HG02981 (cell line): ENCODE data around the gene INHBC.
A peak's percentile ranks its signal among the peaks of the same experiment; 100 is the strongest.

ENCODE experiments used
- ATAC-seq: cut with Tn5 transposase; IDR thresholded peaks from one replicate; pipeline ENCODE4 v1.9.1; 2021; ENCODE audit warnings: mild to moderate bottlenecking, moderate library complexity; ENCODE audit not compliant: unreplicated experiment

The INHBC gene

DNA sequence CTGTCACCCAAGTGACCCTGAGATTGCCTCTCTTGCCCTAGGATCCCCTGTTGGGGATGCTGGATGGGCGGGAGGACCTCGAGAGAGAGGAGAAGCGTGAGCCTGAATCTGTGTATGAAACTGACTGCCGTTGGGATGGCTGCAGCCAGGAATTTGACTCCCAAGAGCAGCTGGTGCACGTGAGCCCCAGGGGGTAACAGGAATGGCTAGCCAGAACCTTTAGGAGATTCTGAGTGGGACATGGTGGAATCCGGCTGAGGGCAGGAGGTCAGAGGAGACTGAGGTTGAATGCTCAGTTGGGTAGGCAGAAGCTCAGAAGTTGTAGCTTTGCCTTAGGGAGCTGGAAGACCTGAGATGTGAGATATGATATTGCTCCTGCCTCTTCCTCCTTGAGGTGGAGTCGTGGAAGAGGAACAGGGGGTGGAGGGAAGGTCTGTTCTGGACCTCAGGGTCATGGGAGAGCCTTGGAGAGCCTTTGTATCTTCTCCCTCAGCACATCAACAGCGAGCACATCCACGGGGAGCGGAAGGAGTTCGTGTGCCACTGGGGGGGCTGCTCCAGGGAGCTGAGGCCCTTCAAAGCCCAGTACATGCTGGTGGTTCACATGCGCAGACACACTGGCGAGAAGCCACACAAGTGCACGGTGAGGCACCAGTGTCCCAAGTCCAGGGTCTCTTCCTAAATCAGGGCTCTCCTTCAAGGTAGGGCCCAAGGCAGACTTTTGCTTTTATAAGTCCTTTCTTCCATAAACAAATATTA is 31.3 kb downstream of the INHBC start:
- no peak for ATAC-seq

DNA sequence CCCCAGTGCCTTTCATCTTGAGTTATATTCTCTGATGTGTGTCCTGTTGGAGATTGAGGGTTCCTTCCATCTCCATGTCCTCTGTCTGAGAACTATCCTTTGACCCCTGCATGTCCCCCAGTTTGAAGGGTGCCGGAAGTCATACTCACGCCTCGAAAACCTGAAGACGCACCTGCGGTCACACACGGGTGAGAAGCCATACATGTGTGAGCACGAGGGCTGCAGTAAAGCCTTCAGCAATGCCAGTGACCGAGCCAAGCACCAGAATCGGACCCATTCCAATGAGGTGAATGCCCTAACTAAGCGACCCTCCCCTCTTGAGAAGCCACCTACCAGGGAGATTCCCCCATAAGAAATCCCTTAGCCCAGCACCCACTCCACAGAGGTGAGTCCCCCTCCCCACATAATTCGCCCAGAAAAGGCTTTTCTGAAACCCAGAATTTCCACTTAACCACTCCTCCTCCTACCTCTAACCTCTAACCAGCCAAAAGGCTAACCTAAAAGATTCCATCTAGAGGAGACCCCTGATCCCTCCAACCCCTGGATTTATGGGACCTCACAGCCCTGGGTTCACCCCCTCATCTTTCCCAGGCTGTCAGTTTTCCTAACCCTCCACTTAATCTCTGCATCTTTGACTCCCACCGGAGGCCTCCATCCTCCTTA is 32.8 kb downstream of the INHBC start:
- ATAC-seq: no peak

DNA sequence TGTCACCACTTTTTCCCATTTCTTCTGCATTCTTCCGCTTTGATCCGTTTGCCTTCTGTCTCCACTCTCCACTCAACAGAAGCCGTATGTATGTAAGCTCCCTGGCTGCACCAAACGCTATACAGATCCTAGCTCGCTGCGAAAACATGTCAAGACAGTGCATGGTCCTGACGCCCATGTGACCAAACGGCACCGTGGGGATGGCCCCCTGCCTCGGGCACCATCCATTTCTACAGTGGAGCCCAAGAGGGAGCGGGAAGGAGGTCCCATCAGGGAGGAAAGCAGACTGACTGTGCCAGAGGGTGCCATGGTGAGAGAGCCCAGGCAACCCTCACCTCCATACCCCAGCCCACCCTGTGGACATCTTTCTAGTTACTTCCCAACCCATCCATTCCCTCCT is 33.3 kb downstream of the INHBC start:
- ATAC-seq: no peak

DNA sequence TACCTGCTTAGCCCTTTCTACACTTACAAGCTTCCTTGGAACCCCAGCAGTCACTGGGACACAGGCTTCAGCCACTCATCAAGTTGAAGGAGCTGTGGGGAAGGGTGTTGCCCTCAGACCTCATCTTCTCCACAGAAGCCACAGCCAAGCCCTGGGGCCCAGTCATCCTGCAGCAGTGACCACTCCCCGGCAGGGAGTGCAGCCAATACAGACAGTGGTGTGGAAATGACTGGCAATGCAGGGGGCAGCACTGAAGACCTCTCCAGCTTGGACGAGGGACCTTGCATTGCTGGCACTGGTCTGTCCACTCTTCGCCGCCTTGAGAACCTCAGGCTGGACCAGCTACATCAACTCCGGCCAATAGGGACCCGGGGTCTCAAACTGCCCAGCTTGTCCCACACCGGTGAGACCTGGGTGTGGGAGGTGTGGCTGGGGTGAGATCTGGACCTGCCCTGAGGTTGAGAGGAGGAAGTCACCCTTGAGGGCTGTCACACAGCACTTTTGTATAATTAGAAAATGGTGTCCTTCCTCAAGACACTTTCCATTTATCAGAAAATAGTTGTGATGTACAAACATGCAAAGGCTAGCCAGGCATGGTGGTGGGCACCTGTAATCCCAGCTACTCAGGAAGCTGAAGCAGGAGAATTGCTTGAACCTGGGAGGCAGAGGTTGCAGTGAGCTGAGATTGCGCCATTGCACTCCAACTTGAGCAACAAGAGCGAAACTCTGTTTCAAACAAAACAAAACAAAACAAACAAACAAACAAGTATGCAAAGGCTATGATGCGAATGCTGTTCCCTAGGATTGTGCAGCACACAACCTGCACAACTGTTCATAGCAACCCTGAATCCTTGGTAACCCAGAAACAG is 34.9 kb downstream of the INHBC start:
- ATAC-seq: no peak

DNA sequence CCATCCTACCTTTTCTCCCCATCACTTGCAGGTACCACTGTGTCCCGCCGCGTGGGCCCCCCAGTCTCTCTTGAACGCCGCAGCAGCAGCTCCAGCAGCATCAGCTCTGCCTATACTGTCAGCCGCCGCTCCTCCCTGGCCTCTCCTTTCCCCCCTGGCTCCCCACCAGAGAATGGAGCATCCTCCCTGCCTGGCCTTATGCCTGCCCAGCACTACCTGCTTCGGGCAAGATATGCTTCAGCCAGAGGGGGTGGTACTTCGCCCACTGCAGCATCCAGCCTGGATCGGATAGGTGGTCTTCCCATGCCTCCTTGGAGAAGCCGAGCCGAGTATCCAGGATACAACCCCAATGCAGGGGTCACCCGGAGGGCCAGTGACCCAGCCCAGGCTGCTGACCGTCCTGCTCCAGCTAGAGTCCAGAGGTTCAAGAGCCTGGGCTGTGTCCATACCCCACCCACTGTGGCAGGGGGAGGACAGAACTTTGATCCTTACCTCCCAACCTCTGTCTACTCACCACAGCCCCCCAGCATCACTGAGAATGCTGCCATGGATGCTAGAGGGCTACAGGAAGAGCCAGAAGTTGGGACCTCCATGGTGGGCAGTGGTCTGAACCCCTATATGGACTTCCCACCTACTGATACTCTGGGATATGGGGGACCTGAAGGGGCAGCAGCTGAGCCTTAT is 35.8 kb downstream of the INHBC start:
- no peak for ATAC-seq

DNA sequence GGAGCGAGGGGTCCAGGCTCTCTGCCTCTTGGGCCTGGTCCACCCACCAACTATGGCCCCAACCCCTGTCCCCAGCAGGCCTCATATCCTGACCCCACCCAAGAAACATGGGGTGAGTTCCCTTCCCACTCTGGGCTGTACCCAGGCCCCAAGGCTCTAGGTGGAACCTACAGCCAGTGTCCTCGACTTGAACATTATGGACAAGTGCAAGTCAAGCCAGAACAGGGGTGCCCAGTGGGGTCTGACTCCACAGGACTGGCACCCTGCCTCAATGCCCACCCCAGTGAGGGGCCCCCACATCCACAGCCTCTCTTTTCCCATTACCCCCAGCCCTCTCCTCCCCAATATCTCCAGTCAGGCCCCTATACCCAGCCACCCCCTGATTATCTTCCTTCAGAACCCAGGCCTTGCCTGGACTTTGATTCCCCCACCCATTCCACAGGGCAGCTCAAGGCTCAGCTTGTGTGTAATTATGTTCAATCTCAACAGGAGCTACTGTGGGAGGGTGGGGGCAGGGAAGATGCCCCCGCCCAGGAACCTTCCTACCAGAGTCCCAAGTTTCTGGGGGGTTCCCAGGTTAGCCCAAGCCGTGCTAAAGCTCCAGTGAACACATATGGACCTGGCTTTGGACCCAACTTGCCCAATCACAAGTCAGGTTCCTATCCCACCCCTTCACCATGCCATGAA is 36.5 kb downstream of the INHBC start:
- no peak for ATAC-seq

DNA sequence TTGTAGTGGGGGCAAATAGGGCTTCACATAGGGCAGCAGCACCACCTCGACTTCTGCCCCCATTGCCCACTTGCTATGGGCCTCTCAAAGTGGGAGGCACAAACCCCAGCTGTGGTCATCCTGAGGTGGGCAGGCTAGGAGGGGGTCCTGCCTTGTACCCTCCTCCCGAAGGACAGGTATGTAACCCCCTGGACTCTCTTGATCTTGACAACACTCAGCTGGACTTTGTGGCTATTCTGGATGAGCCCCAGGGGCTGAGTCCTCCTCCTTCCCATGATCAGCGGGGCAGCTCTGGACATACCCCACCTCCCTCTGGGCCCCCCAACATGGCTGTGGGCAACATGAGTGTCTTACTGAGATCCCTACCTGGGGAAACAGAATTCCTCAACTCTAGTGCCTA is 37.1 kb downstream of the INHBC start:
- no peak for ATAC-seq

DNA sequence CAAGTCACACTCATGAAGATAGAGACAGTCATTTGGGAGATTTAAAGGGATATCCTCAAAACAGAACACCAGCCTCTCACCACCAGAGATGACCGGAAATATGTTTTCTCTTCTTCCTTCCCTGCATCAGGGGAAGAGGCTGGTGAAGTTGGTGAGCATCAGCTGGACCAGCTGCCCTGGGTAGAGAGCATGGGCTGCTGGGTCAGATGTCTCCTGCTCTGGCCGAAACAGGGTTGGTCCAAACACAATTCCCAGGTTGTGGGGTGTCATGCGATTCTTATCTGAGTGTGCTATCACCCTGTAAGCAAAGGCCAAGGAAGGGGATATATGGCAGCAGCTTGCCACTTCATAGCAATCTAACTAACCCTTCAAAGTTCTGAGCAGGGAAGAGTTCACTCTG is 37.8 kb downstream of the INHBC start:
- ATAC-seq: no peak

DNA sequence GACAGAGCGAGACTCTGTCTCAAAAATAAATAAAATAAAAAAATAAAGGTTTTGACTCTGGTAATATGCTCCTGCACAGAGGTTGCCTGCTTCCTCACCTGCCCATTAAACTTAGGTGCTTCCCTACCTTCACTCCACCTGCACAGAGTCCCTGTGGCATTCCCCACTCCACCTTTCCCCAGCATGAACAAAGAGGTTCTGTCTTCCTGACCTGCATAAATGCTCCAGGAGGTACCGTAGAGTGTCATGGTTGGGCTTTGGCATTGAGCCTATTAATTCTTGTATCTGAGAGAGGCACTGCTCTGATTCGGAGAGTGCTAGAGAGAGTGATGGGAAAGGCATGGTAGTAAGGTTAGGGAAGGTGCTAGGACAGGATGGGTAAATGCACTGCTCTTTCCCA is 38.8 kb downstream of the INHBC start:
- no peak for ATAC-seq

DNA sequence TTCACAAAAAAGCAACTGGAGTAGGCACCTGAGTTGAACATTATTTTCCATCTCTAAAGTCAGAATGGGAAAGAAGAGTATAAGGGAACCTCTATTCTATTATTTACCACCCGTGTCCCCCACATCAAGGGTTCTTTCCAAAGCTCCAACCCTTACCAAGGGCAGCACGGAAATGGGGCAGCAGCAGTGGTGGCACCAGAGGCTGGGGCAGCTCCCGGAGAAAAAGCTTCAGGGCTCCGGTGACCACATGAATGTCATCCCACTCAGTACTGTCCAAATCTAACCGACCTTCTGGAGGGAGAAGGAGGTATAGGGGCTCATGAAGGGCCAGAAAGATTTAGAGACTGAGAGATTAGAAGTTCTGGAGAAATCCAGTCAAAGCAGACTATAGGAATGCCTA is 39.3 kb downstream of the INHBC start:
- no peak for ATAC-seq

DNA sequence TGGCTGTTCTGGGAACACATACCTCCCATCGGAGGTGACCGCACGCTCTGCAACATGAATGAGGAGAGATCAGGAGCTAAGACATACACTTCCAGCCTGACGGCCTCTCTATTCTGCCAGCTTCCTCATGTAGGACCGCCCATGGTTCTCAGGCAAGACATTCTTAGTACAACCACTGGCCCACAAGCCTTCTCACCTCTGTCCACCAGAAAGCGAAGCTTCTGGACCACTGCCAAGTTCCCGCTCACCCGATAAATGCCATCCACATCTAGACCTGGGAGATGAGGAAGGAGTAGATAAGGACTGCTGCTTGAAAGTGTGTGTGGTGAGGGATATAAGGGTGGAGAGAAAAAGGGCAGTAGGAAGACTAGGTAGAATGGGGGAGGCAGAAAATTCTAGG is 39.8 kb downstream of the INHBC start:
- ATAC-seq: no peak

DNA sequence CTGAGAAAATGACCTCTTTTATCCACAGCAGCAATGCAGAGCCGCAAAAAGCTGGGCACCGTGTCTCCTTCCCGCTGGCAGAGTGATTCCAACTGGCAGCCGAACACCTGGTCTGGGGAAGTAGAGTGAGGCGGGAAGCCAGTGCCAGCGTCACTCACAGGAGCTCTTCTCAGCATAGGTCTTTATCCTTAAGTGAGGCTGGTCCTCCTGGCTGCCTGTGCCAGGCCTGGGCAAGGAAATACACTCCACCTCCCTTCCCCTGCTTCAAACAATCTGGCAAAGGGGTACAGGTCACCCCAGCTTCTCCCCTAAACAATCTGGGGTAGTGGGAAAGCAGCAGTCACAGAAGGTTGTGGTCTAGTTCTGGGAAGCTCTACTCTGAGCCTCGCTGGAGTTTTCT is 40.3 kb downstream of the INHBC start:
- ATAC-seq: no peak

DNA sequence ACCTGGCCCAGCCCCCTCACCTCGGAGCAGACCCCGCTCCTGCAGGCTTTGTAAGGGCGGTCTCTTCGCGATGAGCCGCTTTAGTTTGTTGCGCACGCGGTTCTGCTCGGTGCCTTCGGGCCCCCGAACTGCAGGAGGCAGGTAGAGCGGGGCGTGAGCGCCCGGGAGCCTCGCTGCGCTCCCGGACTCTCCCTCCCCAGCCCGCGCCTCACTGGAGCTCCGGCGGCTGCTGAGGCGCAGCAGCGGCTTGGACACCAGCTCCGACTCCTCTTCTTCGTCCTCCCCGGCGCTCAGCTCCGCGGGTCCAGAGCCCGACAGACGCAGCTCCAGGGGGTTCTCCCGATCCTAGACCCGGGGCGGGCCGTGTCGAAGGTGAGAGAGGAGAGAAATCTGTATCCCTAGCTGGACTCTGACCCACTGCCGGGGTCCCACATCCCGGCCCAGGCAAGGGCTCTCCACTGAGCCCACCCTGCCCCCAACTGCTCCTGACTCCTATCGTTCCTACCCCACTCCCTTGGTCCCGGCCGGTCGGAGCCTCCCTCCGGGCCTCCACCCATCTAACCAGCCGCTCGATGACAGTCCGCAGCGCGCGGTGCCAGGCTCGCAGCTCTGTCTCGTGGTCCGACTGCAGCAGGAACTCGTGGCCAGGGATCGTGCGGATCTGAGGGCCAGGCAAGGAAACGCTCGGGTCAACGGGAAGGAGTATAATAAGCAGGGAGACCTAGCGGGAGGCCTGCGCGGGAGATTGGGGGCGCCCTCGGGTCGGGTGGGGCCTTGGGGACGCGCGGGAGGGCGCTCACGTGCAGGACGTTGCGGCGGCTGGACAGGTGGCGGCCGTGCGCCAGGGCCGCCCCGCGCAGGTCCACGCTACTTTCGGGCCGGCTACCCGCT is 40.9 kb downstream of the INHBC start:
- no peak for ATAC-seq

DNA sequence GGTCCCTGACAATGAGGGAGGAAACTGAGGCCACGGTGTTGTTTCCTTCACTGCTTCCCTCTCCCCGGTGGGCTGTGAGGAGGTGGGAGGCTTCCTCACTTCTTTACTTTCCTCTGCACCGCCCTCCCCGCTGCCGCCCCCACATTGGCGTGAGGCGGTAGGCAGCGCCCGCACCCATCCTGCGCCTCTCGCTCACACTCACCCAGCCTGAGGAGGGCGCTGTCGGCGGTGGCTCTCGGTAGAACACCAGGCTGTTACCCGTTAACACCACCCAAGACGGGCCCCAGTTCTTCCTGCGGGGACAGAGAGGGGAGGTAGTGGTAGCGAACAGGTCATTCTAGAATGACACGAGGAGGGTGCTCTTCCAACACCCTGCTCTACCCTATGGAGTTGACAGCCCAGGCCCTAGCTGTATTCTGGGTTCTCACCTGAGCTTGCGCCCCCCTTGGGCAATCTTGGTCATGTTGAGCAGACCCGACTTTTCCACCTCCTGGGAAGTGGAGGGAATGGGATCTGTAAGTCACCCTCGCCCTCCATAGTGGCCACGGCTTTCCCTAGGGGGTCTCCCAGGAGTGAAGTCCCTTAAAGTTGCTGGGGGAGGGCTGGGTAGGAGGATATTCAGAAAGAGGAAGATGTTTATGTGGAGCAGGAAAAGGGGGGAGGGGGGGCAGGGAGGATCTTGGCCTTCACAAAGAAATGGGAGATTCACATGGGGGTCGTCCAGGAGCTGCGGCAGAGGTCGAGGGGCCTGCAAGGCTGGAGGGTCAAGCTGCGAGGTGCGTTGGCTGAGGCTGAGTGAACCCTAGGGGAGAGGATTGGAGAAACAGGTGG is 41.8 kb downstream of the INHBC start:
- ATAC-seq: no peak

DNA sequence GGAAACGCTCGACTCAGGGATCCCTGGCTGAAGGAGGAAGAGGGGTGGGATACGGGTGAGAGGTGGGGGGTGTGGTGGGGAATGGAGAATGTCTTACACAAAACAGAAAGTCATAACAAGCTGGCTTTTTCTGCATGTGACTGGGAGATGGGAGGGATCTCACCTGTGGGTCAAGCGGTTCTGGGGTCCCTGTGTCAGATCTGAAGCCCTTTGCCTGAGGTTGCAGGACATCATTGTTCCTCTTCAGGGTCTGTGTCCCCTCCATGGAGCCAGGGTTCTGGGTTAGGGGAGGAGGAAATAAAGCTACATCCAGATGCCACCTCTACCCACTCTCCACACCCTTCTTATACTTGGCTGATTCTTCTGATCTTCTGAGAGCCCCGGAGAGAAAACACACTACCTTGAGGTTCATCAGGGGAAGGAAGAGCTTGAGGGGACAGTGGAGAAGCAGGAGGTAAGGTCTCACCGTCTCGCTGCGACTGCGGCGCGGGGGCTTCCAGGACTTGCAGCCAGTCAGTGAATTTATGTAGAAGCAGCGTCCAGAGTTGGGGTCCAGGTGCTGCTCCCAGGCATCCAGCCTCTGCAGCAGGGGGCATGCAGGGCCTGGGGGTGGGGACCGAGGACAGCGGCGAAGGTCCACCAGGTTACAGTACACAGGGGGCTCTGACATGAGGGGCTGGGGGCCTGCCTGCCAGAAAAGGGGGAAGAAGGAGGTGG is 42.6 kb downstream of the INHBC start:
- ATAC-seq: no peak

DNA sequence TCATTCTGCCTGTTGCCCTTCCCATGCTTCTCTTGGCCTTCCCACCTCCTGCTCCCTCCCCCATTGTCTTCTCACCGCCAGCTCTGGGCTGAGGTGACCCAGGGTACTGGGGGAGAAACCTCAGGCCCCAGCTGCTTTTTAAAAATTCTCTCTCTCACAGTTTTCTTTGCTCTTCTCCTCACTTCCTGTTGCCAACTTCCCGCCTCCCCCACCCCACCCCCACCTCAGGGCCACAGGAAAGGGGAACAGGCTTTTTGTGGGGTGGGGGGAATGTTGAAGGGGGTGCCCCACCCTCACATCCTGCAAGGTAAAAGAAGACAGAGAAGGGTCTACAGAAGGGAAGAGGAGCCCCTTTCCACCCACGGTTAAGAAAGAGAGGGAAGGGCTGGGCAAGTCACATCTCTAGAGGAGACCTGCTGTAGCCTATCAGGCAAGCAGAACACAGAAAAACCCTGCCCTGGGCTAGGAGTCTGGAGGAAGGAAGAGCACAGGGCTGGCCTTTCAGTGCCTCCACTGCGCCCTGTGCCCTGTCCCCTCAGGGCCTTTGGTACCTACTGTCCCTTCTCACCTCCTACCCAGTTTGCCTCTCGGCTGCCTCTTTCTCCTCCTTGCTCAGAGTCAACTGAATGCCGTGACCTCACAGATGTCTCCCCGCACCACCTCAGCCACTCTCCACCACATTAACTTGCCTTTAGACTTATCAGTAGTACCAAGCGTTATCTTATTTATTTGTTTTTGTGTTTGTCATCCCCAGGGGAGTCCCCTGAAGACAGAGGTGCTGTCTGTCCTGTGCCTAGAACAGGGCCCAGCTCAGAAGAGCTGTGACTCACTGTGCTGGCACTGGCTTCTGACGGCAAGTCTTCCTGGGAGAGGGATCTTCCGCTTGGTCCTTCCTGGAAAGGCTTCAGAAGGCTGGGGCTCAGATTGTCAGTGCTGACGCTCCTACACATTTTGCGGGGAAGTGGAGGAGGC is 43.4 kb downstream of the INHBC start:
- ATAC-seq: peak; percentile 33

DNA sequence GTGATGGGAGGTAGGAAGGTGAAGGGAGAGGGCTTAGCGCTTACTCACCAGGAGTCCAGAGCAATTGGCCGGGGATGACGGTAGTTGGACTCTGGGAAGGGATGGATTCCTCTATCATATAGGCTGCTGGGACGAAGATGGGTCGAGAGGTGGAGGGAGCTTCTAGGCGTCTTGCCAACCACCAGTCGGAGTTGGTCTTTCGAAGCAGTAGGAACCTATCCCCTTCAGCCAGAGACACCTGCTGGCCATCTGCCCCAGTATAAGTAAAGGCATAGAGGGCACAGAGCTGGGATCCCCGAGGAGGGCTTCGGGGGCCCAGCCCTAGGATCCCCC is 44.4 kb downstream of the INHBC start:
- no peak for ATAC-seq
